Measurements from ENCODE around the gene EEIG2. TPM values are rescaled to one million over a fixed set of nuclear protein-coding genes. Genes with fewer than 3 reads are reported as not detected.

Gene EEIG2
- total and polyA plus RNA-seq, 9 of the 15 experiments (the other 6 are each of a cell fraction or from before 2014, with no cell fraction given), result 6.1 to 26.9 (median 15.2) TPM

- TF ChIP-seq NR0B1 (IDR thresholded peaks at IDR 0.05; ENCODE audit: partially characterized antibody) (no peak), CC2D1A (IDR thresholded peaks at IDR 0.05) (peak; percentile 79; the same call in 1 of the 2 replicates), NFATC3 (IDR thresholded peaks at IDR 0.05) (no peak), HNRNPLL (IDR thresholded peaks at IDR 0.05; ENCODE audit: low read depth, low read length, poor library complexity, severe bottlenecking) (no peak), PRDM10 (IDR thresholded peaks at IDR 0.05; ENCODE audit: partially characterized antibody) (no peak), ATF2 (CRISPR knock-in tag; IDR thresholded peaks at IDR 0.05) (no peak), ADNP (tag; IDR thresholded peaks at IDR 0.05) (no peak), MCM7 (IDR thresholded peaks at IDR 0.05) (no peak), ZNF277 (CRISPR knock-in tag; IDR thresholded peaks at IDR 0.05; ENCODE audit: borderline replicate concordance) (no peak), E4F1 (CRISPR knock-in tag; IDR thresholded peaks at IDR 0.05; ENCODE audit: borderline replicate concordance) (no peak), PHB (CRISPR knock-in tag; IDR thresholded peaks at IDR 0.05) (no peak), CCAR2 (IDR thresholded peaks at IDR 0.05; ENCODE audit: low read depth, low read length) (no peak), ZNF778 (CRISPR knock-in tag; IDR thresholded peaks at IDR 0.05) (no peak), GATA2 (CRISPR knock-in tag; IDR thresholded peaks at IDR 0.05) (no peak), ZNF644 (tag; IDR thresholded peaks at IDR 0.05; ENCODE audit: low read depth) (no peak), FOXJ2 (tag; IDR thresholded peaks at IDR 0.05) (no peak), ZBED1 (IDR thresholded peaks at IDR 0.05) (no peak)
Observed at GRCh38 chr1:108561689-108562326, 1.9 kb downstream of the EEIG2 start (continued).

All from K562 (cell line).